ENCODE measurements around the gene FOXP4.
A peak's percentile ranks its signal among the peaks of the same experiment; 100 is the strongest.

FOXP4 gene

DNA sequence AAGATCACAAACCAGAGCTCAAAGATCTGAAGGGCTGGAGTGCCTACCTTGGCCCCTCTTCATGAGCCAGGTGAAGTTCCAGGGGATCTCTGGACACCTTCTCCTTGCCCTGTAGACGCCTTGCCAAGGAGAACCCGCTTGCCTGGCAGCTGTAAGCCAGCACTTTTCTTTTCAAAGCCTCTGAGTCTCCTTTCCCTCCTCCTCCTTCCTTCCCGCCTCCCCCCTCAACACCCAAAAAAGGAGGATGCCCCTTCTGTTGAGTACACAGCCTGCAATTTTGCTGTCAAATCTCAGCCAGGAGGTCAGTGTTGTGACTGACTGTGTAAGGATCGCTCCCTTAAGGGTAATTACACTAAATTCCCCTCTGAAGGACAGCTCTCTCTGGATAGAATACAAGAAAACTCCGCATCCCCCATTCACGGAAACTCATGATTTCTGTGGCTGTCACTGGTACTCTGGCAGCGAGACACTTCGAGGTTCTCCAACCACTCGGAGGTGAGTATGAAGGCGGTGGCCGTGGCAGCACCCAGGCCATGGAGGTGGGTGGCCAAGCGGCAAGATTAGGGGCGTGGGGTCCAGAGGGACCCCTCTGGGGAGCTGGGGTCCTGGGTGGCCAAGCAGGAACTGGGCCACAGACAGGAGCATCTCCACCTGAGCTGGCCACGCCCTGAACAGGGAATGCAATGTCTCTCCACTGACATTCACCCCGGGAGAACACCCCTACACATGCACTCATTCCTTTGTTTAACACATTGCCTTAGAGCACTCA lies 23.2 kb upstream of the FOXP4 start:
- DNase-seq = no peak

DNA sequence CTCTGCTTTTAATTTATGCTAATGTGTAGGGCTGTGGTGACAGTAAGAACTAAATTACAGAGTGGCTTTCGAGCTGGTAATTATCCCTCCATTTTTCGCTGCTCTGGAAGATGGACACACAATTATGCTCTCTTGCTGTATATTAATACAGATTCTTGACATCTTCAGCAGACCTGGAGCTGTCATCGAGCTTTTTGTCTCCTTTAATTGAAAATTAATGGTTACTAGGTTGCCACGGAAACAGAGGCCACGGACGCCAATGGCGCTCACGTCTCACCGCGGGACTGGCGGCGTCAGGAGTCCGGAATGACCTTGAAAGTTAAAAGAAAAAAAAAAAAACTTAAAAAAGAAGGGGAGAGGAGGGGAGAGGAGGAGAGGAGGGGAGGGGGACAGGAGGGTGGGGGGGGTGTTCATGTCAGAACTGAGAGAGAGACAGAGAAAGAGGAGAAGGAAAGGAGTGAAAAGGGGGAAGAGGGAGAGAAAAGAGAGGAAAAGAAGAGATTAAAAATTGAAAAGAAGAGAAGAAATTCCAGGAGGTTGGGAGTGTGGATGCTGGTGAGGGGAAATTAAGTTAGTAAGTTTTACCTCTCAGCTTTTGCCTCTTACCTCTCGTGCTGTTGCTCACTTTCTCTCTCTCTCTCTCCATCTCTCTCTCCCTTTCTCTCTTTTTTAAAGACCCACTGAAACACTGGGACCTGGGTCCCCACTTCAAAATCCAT lies 22.1 kb upstream of the FOXP4 start:
- DNase-seq = no peak

DNA sequence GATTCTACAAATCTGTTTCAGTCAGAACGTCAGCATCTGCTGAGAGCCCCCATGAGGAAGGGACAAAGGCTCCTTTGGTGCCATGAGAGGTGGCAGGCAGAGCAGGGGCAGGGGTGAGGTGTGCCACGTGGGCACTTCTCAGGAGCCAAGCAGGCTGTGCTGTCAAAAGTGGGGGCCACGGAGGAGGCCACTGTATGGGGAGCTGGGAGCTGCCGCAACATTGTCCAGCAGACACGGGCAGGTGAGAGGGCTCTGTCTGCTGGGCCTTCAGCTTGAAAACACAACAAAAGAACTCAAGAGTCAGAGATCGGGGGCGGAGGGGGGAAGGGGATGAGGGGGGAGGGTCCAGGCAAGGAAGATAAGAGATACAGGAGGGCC lies 21.6 kb upstream of the FOXP4 start:
- DNase-seq = no peak

DNA sequence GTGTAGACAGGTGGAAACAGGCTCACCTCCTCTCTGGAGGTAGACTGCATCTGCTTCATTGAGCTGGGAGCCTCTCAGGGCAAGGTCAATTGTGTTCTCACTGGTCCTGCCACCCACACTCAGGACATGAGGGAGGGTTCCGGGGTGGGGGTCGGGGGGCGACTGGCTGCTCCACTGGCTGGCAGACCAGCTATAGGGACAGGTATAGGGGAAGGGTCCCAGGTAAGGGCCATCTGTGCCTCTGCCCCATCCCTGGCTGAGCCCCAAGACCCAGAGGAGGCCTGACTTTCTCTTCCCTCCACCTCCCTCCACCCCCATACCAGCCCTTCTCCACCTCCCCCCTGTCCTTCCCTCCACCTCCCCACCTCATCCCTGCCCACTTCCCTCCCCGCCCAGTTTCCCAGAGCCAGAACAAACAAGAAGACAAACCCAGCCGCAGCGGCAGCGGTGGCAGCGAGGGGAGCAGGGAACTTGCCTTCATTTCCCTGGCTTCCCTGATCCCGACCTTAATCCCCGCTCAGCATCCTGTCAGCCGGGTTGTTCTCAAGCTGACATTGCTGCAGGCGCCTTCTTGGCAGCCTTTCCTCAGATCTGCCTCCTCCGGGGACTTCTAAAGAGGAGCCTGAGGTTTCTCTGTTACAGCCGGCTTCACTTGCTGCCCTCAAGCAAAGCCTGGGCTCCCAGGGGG lies 18.3 kb upstream of the FOXP4 start:
- peak in 1 of 2 experiments; percentile 22 for DNase-seq

DNA sequence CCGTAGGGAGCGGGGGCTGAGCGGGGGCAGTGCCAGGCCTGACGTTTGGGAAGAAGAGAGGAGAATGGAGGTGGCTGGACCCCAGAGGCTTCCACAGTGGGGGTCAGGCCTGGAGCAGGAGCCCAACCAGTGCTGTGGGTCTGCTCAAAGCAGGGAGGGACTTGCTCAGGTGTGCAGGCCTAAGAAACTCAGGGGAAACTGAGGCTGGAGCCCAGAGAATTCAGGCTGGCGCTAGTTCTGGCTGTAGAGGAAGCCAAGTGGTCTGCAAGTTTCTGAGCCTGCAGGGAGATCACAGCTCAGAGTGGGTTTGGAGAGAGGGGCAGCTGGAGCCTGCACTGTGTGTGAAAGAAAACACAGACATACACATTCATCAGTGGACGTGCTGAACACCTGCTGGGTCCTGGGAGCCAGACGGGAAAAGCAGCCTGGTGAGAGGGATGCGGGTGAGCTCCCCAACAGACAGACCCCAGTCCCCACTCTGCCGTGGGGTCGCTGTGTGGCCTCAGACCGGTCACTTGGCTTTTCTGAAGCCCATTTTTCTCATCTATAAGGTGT lies 17.7 kb upstream of the FOXP4 start:
- no peak for DNase-seq

DNA sequence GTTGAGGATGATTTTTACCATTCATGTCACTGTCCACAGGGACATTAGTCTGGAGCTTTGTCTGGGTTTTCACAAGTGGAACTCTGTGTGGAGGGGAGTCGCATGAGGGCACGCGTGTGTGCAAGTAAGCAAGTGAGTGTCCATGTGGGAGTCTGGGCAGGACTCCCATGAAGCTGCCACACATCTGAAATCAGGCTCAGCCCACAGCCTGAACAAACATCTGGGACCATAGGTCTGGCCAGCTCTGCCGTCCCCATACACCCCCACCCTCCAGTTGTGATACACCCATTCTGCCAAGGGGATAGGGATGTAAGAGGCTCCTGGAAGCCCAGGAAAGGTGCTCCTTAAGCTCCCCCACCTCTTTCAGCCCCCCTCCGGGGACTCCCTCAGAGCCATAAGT lies 17.1 kb upstream of the FOXP4 start:
- DNase-seq = no peak

DNA sequence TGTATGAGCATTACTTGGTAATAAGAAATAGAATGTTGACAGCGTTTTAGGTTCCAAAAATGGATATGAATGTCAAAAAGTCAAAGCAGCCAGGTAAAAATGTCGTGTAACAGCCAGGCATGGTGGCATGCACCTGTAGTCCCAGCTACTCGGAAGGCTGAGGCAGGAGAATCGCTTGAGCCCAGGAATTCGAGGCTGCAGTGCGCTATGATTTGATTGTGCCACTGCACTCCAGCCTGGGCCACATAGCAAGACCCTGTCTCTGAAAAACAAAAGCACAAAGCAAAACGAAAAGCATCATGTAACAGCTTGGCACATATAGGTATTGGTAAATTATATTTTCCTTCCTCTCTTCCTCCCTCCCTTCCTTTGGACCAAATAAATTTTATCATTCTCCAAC lies 16.2 kb upstream of the FOXP4 start:
- DNase-seq = no peak

DNA sequence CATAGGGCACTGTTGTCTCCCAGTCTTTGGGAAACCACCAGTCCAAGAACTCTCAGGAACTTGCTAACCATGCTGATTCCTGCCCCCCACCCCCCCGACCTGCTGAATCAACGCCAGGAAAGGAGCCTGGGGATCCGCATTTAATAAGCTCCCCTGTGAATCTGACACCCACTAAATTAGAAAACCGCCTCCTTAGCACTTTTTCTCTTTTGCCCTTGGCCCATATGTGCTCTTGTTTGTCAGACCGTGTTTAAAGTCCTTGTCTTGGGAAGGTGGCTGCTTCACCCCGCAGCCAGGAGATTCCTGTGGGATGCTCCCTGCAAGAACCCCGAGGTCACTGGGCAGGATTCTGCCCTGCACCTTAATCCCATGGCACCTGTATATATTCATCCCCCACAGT lies 15.7 kb upstream of the FOXP4 start:
- DNase-seq = no peak

DNA sequence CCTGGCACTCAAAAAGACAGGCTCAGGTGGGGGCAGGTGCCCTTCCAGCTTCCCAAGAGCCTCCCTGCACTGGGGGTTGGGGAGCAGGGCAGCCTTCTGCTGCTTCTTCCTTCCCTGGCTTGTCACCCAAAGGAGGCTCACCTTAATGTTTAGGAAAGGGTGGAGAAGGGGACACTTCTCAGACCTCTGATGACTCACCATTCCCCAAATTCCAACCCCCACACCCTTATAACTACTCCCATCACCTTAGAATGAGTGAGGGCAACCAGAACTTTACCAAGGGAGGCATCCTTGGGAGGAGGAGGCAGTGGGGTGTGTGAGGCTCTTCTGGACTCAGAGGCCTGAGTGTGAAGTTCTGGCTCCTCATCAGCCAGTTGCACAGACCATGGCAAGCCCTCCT lies 15.2 kb upstream of the FOXP4 start:
- no peak for DNase-seq

DNA sequence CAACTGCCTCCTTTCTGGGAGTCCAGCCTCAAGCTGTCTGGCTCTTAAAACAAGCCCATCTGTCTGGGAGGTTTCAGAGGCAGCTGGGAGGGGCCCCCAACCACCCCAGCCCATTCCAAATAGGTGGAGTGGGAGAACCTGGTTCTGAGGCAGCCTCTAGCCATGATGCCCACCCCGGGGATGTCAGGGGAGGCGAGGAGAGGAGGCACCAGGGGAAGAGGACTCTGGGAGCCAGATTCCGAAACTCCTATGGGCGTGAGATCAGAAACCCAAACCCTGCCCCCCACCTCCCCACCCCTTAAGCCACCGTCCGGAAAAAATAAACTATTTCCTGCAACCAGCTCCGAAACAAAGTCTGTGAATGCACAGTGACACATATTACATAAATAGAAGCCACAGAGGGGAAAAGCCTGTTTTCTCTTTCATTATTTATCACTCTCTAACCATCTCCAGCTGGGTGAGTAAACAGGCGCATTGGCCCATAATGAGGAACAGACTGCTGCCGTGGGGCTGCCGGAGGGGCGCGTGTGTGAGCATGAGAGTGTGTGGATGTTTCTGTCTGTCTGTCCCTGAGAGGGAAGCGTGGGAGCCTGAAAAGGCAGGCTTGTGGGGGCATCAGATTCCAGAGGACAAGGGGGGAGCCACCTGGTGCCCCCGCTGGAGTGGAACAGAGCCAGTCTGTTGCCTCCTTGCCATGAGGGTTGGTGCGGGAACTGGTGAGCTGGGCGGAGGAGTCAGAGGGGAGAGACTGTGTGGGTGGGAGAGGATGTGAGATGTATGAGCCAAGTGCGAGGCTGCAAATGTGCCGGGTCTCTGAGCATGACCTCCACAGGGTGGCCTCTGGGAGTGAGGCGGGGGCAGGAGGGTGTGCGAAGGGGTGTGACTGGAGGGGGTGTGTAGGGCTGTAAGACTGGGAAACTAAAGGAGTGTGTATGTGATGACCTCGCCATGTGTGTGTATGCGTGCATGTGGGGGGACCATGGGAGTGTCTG lies 14.3 kb upstream of the FOXP4 start:
- DNase-seq = no peak

DNA sequence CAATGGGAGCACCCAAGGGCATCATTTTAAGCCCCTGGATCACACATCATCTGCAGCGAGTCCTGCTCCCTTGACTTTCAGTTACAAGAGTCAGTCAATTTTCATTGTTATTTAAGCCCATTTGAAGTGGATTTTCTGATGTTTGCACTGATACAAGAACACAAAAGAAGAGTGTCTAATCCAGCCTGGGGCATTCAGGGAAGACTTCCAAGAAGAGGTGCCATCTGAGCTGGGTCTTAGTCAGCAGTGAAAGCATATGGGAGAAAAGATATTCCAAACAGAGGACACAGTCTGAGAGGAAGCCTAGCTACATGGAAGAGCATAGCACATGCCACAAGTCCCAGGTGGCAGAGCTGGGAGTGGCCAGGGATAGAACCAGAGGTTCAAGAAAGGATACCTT lies 10.4 kb upstream of the FOXP4 start:
- DNase-seq = no peak

DNA sequence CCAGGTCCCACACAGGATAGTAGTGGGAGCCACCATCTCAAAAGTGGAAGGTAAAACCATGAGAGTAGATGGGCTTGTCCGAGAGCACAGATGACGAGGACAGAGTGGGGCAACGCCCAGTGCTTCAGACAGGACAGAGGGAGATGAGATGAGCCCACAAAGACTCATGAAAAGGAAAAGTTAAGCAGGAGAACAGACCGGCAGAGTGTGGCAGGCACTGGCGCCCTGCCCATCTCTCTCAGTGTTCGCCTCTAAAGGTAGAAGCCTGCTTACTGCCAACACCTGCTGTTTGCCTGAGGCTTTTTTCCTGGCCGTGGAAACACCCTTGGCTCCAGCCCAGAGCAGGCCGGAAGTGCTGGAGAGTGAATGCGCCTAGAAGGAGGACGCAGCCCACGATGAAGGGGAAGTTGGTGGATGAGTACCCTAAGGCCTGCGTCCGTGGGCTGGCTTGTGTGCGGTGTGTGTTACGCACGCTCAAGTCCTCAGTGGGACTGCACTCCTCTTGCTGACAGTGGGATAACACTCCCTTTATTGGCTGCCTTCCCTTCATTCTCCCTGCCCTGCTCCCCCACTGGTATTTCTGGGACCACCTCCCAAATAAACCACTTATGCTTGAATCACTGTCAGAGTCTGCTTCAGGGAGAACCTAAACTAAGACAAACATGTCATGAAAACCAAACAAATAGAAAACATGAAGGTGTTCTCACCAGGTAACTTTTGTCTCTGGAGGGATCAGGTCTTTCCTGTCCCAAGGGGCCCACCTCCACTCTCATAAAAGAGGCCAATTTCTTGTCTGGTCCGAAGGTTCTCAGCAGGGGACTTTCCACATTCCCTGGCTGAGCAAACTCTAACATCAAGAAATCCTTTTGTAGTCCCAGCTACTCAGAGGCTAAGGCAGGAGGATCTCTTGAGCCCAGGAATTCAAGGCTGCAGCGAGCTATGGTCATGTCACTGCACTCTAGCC lies 9.1 kb upstream of the FOXP4 start:
- peak; percentile 74 to 81 for DNase-seq

DNA sequence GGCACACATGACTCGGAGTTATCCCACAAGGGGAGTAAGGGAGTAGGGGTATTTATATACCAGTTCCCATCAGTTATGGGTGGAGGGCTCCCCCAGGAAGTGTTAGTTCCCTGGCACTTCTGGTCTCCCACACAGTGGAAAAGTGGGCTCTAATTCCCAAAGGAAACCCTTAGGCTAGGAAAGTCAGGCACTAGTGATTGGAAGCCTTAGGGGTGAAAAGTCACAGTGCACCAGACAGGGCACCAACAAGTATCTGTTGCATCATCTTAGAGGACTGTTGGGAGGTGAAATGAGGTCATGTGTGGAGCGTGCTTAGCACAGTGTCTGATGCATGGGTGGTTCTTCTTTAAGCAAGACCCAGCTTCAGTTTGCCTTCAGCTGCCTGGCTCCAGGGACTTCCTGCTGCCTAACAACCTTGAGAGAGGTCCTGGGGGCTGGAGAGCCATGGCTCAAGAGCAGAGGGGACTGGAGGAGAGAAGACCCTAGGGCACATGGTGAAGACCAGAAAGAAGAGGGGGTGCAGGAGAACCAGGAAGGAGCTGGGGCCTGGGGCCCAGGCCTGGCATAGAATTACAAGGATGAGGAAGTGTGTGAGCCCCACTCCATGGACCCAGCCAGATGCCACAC lies 7.5 kb upstream of the FOXP4 start:
- DNase-seq = no peak

DNA sequence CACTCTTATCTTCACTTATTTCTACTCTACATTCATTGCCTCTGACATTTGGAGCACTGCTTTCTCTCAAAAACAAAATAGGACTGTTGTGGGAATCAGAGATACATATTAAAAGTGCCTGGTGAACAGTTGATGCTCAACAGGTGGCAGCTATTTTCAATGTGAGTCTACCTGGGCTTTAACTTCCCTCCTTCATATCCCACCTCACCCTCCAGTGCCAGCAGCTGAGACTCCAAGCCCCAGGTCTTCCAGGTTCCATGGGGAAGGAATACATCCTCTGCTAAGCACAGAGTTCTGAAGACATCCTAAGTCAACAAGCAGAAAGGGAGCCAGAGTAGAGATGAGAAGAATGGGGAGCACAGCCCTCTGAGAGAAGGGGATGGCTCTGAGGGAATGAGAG lies 7.0 kb upstream of the FOXP4 start:
- DNase-seq = no peak

DNA sequence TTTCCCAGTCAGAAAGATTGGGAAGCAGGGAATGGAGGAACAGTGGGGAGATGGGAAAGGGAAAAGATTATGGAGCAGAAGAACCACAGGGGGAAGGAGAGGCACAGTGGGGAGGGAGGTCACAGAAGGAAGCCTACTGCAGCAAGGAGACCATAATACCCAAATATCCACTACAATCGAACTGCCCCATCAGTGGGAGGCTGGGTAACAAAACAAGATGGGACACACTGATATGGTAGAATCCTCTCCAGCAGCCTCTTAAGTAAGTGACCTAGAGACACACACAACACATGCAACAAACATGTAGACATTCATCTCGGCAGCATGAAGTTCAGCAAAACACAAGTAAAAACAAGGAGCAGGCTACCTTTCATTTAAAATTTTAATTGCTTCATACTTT lies 4.8 kb upstream of the FOXP4 start:
- no peak for DNase-seq

DNA sequence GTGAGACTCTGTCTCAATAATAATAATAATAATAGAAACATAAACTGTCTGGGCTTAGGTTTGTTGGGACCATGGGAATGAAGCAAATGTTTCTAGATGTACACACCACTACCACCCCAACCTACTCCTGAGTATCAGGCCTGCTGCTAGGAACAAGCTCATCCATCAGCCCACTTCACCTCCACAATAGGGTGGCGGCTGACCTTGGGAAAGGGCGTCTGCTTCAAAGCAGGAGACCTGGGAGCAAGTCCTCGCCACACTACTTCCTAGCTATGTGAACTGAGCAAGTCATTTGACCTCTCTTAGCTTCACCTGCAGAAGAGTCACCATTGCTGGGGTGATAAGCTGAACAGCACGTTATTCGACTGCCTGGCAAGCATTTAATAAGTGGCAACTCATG lies 3.1 kb upstream of the FOXP4 start:
- no peak for DNase-seq

DNA sequence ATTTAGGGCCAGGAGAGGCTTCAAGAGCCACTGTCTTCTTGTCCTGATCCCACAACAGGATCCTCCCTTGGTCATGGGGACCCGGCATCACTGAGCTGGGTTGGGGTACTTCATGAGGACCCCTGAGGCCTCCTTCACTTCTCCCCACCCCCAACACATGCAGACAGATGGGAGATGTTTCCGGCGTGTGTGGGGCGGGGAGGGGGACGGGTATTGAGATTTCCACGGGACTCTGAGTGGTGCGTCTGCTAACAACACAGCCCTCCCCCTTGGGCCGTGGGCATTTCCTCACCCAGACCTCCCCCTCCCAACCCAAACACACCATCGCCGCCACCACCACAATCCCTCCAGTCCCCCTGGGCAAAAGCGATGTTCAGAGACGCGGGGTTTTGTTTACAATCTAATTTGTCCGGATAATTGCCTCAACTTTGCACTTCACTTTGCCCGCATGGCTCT lies 906 bp upstream of the FOXP4 start:
- no peak for DNase-seq

DNA sequence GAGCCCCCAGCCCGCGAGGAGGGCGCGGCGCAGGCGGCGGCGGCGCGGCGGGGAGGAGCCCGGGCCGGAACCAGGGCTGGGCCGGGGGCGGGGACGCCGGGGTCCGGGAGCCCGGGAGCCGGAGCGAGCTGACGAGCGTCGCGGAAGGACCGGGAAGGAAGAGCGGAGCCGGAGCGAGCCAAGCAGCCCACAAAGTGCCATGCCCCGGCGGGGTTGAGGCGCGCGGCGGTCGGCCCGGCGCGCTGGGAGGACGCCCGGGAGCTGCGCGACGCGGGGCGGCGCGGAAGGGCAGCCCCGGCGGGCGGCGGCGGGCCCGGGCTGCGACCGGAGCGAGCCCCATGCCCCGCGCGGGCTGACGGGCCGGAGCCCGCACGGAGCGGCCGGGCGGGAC lies 289 bp downstream of the FOXP4 start:
- no peak for DNase-seq

DNA sequence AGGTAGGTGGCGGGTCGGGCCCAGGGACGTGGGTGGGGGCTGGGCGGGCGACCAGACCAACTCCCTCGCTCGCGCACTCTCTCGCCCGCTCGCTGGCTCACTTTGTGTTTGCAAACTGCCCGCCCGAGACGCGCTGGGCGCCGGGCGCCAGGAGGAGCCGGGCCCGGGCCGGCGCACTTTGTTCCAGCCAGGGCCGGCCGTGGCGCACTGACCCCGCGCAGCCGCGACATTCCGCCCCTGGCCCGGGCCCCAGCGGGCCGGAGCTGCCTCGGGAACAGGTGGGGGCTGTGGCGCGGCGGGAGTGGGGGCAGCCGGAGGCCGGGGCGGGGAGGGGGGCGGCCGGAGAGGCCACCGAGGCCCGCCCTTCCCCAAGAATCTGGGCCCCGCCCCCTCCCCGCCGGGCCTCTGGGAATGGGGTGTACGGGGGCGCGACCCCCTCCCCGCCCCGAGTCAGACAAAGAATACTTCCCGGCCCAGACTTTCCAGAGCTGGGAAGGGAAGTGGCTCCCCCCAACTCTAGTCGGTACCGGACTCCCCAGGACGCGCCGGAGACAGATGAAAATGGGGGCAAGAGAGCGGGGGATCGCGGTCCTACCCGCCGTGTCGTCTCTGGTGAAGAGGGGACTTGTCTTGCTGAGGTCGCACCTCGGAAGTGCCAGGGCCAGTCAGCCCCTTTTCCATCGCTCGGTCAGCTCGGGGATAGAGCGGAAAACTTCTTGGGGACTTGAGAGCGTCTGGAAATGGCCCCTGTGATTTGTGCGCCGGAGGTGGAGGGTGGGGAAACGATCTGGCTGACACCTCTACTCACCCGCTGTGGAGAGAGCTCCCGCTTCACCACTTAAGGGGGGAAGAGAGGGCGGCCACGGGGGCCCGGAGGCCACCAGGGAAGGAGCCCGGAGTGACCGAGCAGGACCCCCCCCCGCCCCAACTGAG lies 951 bp downstream of the FOXP4 start:
- peak in 1 of 2 experiments; percentile 32 for DNase-seq

DNA sequence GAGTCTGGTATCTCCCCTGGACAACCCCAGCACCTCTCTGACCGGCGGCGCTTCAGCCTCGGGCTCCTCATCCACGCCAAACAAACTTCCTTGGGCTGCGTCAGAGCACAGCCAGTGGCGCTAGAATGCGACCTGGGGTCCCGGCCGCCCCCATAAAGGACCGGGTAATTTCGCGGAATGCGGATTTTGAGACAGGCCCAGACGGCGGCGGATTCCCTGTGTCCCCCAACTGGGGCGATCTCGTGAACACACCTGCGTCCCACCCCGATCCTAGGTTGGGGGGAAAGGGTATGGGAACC lies 1.6 kb downstream of the FOXP4 start:
- DNase-seq = no peak

Measured in SHP77 (cell line).